GM12892 (cell line): ENCODE results near the gene SUN1.

ENCODE experiments used
- POLR2A ChIP-seq: IDR thresholded peaks from 2 replicates; pipeline ENCODE4 v1.6.1; 2011; ENCODE audit warnings: low read depth, low read length, control low read depth
- POLR2AphosphoS5 ChIP-seq: IDR thresholded peaks from 2 replicates; pipeline ENCODE4 v1.6.1; 2011; ENCODE audit warnings: low read depth, low read length, control low read depth
- TAF1 ChIP-seq: IDR thresholded peaks from 2 replicates; pipeline ENCODE4 v1.6.1; 2011; ENCODE audit warnings: low read depth, mild to moderate bottlenecking, control low read depth, low read length, borderline replicate concordance

- no peak for TF ChIP-seq POLR2A
- TF ChIP-seq TAF1: no peak
- TF ChIP-seq POLR2AphosphoS5: no peak
These were observed 8.2 kb upstream of the SUN1 start for GRCh38 chr7:824081-824480.
